GM12878 (cell line): ENCODE measurements around the gene CNTN2. TPM values are rescaled to one million over a fixed set of nuclear protein-coding genes. Genes with fewer than 3 reads are reported as not detected.

Experiments used
- ATAC-seq: fragments of 200-7000 bp; cut with Tn5 transposase; 3 replicates; pipeline ENCODE4 v1.9.1; 2020; ENCODE audit warnings: mild to moderate bottlenecking, moderate library complexity
- BruUV-seq: library from RNA; stranded (reverse); fragments of 400-500 nt; replicated peaks from 2 replicates; lab custom pipeline; 2021; lab: Mats Ljungman, UMichigan
- CTCF ChIA-PET: fragments of 300-600 bp; sonication (Branson Sonifier 250); formaldehyde crosslinking; extraction: SDS; loops from one replicate; lab custom pipeline; 2021; ENCODE audit warnings: inconsistent platforms; lab: Yijun Ruan, JAX
- POLR2A ChIA-PET: fragments of 350-600 bp; formaldehyde crosslinking; extraction: SDS; loops from one replicate; lab custom pipeline; 2021; ENCODE audit warnings: inconsistent platforms; lab: Charles Lee
- RAD21 ChIA-PET: fragments of 300-600 bp; sonication (Branson Sonifier 250); formaldehyde crosslinking; loops from one replicate; lab custom pipeline; 2023; ENCODE audit warnings: antibody characterized with exemption; ENCODE audit not compliant: unreplicated experiment; lab: Charles Lee
- SMC1A ChIA-PET: fragments of 300-600 bp; sonication (Branson Sonifier 250); formaldehyde crosslinking; loops from one replicate; lab custom pipeline; 2023; ENCODE audit not compliant: unreplicated experiment, uncharacterized antibody; lab: Charles Lee
- DNase-seq: peaks from one replicate; pipeline ENCODE4 v3.0.0-alpha.2; 2011; ENCODE audit warnings: low read depth, low spot score
- FAIRE-seq: peaks from 3 replicates; lab custom pipeline; 2011; peaks lifted over from hg19 to GRCh38; lab: Jason Lieb, UNC
- H2AFZ ChIP-seq: 2 replicates; pipeline ENCODE4 v1.6.0; 2011; ENCODE audit warnings: low read depth, low read length, control low read depth; ENCODE audit not compliant: control insufficient read depth
- H3K27ac ChIP-seq: 2 replicates; pipeline ENCODE4 v1.5.1; 2011; ENCODE audit warnings: control low read depth; ENCODE audit not compliant: control insufficient read depth, insufficient read depth
- H3K27me3 ChIP-seq, 2 experiments: replicated peaks in 1 of 2; 2 replicates each; pipeline versions ENCODE4 v1.6.0 to v1.6.1; 2011; ENCODE audit warnings: low read length in 1 of 2; ENCODE audit not compliant: control insufficient read depth in 2 of 2, insufficient read depth in 2 of 2
- H3K36me3 ChIP-seq, 2 experiments: 2 replicates each; pipeline ENCODE4 v1.5.1; 2011; ENCODE audit warnings: low read length in 1 of 2; ENCODE audit not compliant: control insufficient read depth in 2 of 2, insufficient read depth in 2 of 2
- H3K4me1 ChIP-seq: 2 replicates; pipeline ENCODE4 v1.6.1; 2011; ENCODE audit warnings: mild to moderate bottlenecking, low read length, moderate library complexity, mixed read lengths; ENCODE audit not compliant: control insufficient read depth, insufficient read depth
- H3K4me2 ChIP-seq: 2 replicates; pipeline ENCODE4 v1.6.0; 2011; ENCODE audit warnings: control low read depth; ENCODE audit not compliant: control insufficient read depth, insufficient read depth
- H3K4me3 ChIP-seq: fragments of 200-600 bp; sonication (generic); 2 replicates; pipeline ENCODE4 v1.5.1; 2016
- H3K79me2 ChIP-seq: 2 replicates; pipeline ENCODE4 v1.6.0; 2011; ENCODE audit warnings: low read length; ENCODE audit not compliant: control insufficient read depth, insufficient read depth
- H3K9ac ChIP-seq: 2 replicates; pipeline ENCODE4 v1.8.0; 2011; ENCODE audit warnings: low read length, control low read depth, mixed read lengths; ENCODE audit not compliant: control insufficient read depth, insufficient read depth
- H3K9me3 ChIP-seq: replicated peaks from 3 replicates; pipeline ENCODE4 v1.5.1; 2011; ENCODE audit warnings: mild to moderate bottlenecking, low read length; ENCODE audit not compliant: control insufficient read depth, insufficient read depth
- H4K20me1 ChIP-seq: 2 replicates; pipeline ENCODE4 v1.6.0; 2011; ENCODE audit not compliant: control insufficient read depth, insufficient read depth
- ASH2L ChIP-seq: fragments of 300-600, 200-600 bp; sonication (generic); IDR thresholded peaks from 2 replicates; pipeline ENCODE4 v1.6.1; 2017; ENCODE audit warnings: low read depth, mild to moderate bottlenecking, borderline replicate concordance
- IKZF2 ChIP-seq, 2 experiments: fragments of 450-650 bp; IDR thresholded peaks; 2 replicates each; pipeline ENCODE4 v1.6.1; 2017; ENCODE audit warnings: mild to moderate bottlenecking in 2 of 2, moderate library complexity in 2 of 2
- LARP7 ChIP-seq: fragments of 450-650 bp; IDR thresholded peaks from 2 replicates; pipeline ENCODE4 v1.6.1; 2017; ENCODE audit warnings: mild to moderate bottlenecking
- MEF2B ChIP-seq: fragments of 450-650 bp; IDR thresholded peaks from 2 replicates; pipeline ENCODE4 v1.6.1; 2018; ENCODE audit warnings: mild to moderate bottlenecking, moderate library complexity; ENCODE audit not compliant: partially characterized antibody, poor library complexity, severe bottlenecking
- NFIC ChIP-seq: IDR thresholded peaks from 2 replicates; pipeline ENCODE4 v1.6.1; 2012; ENCODE audit warnings: low read depth, mild to moderate bottlenecking, inconsistent platforms, low read length, moderate library complexity
- NKRF ChIP-seq: fragments of 450-650 bp; conservative IDR thresholded peaks from 2 replicates; pipeline ENCODE4 v1.6.1; 2017; ENCODE audit warnings: mild to moderate bottlenecking, moderate library complexity
- NR2C2 ChIP-seq: IDR thresholded peaks from 2 replicates; pipeline ENCODE4 v1.6.1; 2011; ENCODE audit warnings: borderline replicate concordance, low read depth; ENCODE audit not compliant: control insufficient read depth, insufficient read length
- RB1 ChIP-seq: fragments of 450-650 bp; formaldehyde crosslinking; IDR thresholded peaks from 2 replicates; pipeline ENCODE4 v1.6.1; 2017; ENCODE audit warnings: mild to moderate bottlenecking, borderline replicate concordance
- RBBP5 ChIP-seq: fragments of 200-600 bp; sonication (generic); conservative IDR thresholded peaks from 2 replicates; pipeline ENCODE4 v1.6.1; 2016
- RCOR1 ChIP-seq: conservative IDR thresholded peaks from 2 replicates; pipeline ENCODE4 v1.6.1; 2012; ENCODE audit warnings: low read depth, low read length, improper control_type of control experiment
- USF1 ChIP-seq: IDR thresholded peaks from 2 replicates; pipeline ENCODE4 v1.6.1; 2011; ENCODE audit warnings: borderline replicate concordance, low read depth, mild to moderate bottlenecking, moderate library complexity, mixed read lengths, low read length; ENCODE audit not compliant: insufficient read depth; ENCODE audit errors: extremely low read length
- ZNF622 ChIP-seq: fragments of 450-650 bp; IDR thresholded peaks from 2 replicates; pipeline ENCODE4 v1.6.1; 2017; ENCODE audit warnings: mild to moderate bottlenecking, inconsistent platforms
- WGBS: methylation state at CpG from one replicate; pipeline ENCODE4 v1.1.6; 2016; ENCODE audit warnings: low lambda C conversion rate; ENCODE audit not compliant: insufficient replicate concordance, insufficient coverage; ENCODE audit errors: missing lambda C conversion rate; 5-methylcytosine and 5-hydroxymethylcytosine counted together
- in situ Hi-C: fragments of 300-500 bp; cut with MboI; formaldehyde crosslinking; loops from 9 replicates; pipeline ENCODE4 v1.14.3; 2018; ENCODE audit warnings: mixed read lengths
- intact Hi-C: fragments of 100-400 bp; cut with micrococcal nuclease; formaldehyde crosslinking; loops from one replicate; pipeline ENCODE4 v1.14.2; 2022; ENCODE audit not compliant: unreplicated experiment
- polyA plus RNA-seq, 11 experiments: library from polyadenylated mRNA; depleted of rRNA in 4 of 11; unstranded in 6 of 11; stranded (reverse) in 5 of 11; fragments of >200 nt; fragmentation: Nextera tagmentation in 4 of 11; fragmentation: Illumina TruSeq in 1 of 11; extraction: Ambion mirVana in 4 of 11; extraction: Trizol in 1 of 11; gene quantifications; 1 replicate in 1 of 11; 2 replicates in 10 of 11; pipeline versions ENCODE4 v1.2.1 to v1.2.3, GENCODE V29; 2011 to 2016; ENCODE audit warnings: inconsistent platforms in 2 of 11, missing spikeins in 2 of 11, low read depth in 1 of 11
- total RNA-seq, 4 experiments: library from RNA; depleted of rRNA in 3 of 4; stranded (reverse); fragments of >200 nt in 3 of 4; fragmentation: Illumina TruSeq in 1 of 4; extraction: Trizol in 1 of 4; gene quantifications; 2 replicates each; pipeline versions ENCODE4 v1.2.1 to v1.2.3, GENCODE V29; 2013 to 2021

CNTN2 gene
- total and polyA plus RNA-seq, 10 of the 15 experiments (the other 5 are each of a cell fraction or from before 2014, with no cell fraction given) = 0.03 TPM; not detected in 9

GRCh38 chr1:205072286-205072685, 29.3 kb downstream of the CNTN2 start (continued):
- TF ChIP-seq NR2C2 (no peak), NFIC (no peak), RB1 (no peak), RBBP5 (no peak), NKRF (no peak), MEF2B (no peak), IKZF2 (IDR thresholded peaks at IDR 0.05) (no peak), ZNF622 (no peak), RCOR1 (no peak), LARP7 (no peak)

GRCh38 chr1:205072881-205073280, 29.9 kb downstream of the CNTN2 start:
- no peak for TF ChIP-seq USF1
- TF ChIP-seq ASH2L = no peak
- TF ChIP-seq, all 136 proteins: peak for 0
- ATAC-seq (no peak), FAIRE-seq (no peak), DNase-seq (no peak)
- 13% methylated on average over 8 of the region's 8 CpGs for WGBS
- SMC1A ChIA-PET = interaction anchor here (1.0 kb wide), 1 partner anchor 11 kb away, joined by 3 read pairs; no protein-coding TSS in a partner anchor
- BruUV-seq = no TSS peak
- Histone ChIP-seq H3K36me3 (no peaks in the 10 kb centered on the region), H3K4me1 (no peaks in the 10 kb centered on the region), H3K4me2 (no peak overlapping the region), H3K27ac (no peak overlapping the region), H4K20me1 (no peaks in the 10 kb centered on the region), H3K79me2 (no peaks in the 10 kb centered on the region), H2AFZ (no peak overlapping the region), H3K27me3 (no peaks in the 10 kb centered on the region), H3K9me3 (no peaks in the 10 kb centered on the region), H3K4me3 (no peak overlapping the region), H3K9ac (no peak overlapping the region)
- CTCF ChIA-PET = interaction anchor here (1.6 to 8.9 kb wide), 2 partner anchors 11 to 184 kb away, joined by 4 to 65 read pairs; no protein-coding TSS in a partner anchor
- POLR2A ChIA-PET = no interaction called here
- in situ Hi-C loops (no loop called here), intact Hi-C loops (no loop called here)
- RAD21 ChIA-PET = interaction anchor here (0.5 to 1.0 kb wide), 3 partner anchors 11 to 183 kb away, joined by 3 read pairs; no protein-coding TSS in a partner anchor
